Skeletal muscle satellite cell (primary cell): ENCODE results near the gene GNB5.
A peak's percentile ranks its signal among the peaks of the same experiment; 100 is the strongest.
"Not testable (repeated sequence)": the region's sequence is repeated elsewhere in the genome, so short reads cannot be mapped to it uniquely, and the experiment has no call there.

ENCODE experiments used
- H3K27me3 ChIP-seq: 2 replicates; pipeline ENCODE4 v1.7.0; 2013; ENCODE audit warnings: low read length; ENCODE audit not compliant: control insufficient read depth, insufficient read depth
- H3K36me3 ChIP-seq: 2 replicates; pipeline ENCODE4 v1.7.0; 2013; ENCODE audit warnings: mild to moderate bottlenecking, control low read depth, low read length; ENCODE audit not compliant: insufficient read depth
- H3K4me1 ChIP-seq: 2 replicates; pipeline ENCODE4 v1.7.0; 2013; ENCODE audit warnings: low read length; ENCODE audit not compliant: control insufficient read depth, insufficient read depth
- H3K4me2 ChIP-seq: 2 replicates; pipeline ENCODE4 v1.7.0; 2013; ENCODE audit warnings: mild to moderate bottlenecking, low read length
- H3K4me3 ChIP-seq: 2 replicates; pipeline ENCODE4 v1.7.0; 2013; ENCODE audit warnings: low read length
- H3K9ac ChIP-seq: 2 replicates; pipeline ENCODE4 v1.7.0; 2013; ENCODE audit warnings: mild to moderate bottlenecking, low read depth, low read length, moderate library complexity
- H3K9me3 ChIP-seq: replicated peaks from 2 replicates; pipeline ENCODE4 v1.7.0; 2013; ENCODE audit warnings: mild to moderate bottlenecking, control low read depth, low read length

The GNB5 gene

DNA sequence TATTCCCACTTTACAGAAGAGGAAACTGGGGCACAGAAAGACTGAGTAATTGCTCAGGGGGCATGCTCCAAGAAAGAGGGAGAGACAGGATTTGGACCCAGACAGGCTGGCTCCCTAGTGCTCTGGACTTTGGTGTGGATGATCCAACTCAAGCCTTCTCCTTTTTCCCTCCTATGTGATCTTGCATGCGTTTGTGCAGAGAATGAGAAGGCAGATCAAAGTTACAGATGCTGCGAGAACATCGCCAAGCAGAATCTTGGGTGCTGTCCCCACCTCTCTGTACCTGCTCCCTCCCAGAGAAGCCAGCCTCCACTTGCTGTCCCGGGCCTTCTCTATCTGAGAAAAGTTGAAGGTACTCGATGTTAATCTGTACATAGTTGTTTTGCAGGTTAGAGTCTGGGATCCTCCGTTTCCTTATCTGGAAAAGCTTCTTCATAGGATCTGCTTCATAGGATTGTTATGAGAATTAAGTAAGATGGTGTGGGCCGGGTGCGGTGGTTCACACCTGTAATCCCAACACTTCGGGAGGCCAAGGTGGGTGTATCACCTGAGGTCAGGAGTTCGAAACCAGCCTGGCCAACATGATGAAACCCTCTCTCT, 10.2 kb downstream of the GNB5 start:
- Histone ChIP-seq H3K4me3 (no peak overlapping the region), H3K36me3 (no peaks in the 10 kb centered on the region), H3K9ac (no peak overlapping the region), H3K4me2 (peak overlapping the region; percentile 84), H3K4me1 (peaks cover 5% of the 10 kb centered on the region), H3K9me3 (no peaks in the 10 kb centered on the region), H3K27me3 (no peaks in the 10 kb centered on the region)

DNA sequence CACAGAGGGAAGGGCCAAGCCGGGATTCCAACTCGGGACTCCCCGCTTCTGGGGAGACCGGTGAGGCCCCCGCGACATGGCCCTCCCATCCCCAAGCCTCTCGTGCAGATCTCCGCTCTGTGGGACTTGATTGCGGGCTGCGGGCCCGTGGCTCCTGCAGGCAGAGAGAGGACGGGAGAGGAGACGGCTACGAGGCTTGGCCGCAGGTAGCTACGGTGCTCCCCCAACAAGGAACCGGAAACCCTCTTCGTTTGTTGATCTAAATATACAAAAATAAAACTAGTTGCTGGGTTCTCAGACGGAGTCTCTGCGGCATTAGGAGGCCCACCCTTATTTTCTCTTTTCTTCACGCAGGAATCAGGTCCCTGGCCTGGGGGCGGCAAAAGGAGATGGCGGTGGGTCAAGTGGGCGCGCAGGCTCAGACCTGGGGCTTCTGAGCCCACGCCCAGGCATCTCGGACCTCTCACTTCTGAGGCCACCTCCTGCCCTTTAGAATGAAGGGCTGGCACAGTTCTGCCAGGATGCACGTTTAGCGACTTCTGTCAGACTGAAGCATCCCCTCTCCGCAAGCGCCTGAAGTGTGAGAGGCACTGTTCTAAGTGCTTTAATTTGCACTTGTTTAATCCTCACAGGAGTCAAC, 10.9 kb downstream of the GNB5 start:
- peak overlapping the region; percentile 95 for H3K4me3 ChIP-seq
- H3K27me3 ChIP-seq = no peaks in the 10 kb centered on the region

DNA sequence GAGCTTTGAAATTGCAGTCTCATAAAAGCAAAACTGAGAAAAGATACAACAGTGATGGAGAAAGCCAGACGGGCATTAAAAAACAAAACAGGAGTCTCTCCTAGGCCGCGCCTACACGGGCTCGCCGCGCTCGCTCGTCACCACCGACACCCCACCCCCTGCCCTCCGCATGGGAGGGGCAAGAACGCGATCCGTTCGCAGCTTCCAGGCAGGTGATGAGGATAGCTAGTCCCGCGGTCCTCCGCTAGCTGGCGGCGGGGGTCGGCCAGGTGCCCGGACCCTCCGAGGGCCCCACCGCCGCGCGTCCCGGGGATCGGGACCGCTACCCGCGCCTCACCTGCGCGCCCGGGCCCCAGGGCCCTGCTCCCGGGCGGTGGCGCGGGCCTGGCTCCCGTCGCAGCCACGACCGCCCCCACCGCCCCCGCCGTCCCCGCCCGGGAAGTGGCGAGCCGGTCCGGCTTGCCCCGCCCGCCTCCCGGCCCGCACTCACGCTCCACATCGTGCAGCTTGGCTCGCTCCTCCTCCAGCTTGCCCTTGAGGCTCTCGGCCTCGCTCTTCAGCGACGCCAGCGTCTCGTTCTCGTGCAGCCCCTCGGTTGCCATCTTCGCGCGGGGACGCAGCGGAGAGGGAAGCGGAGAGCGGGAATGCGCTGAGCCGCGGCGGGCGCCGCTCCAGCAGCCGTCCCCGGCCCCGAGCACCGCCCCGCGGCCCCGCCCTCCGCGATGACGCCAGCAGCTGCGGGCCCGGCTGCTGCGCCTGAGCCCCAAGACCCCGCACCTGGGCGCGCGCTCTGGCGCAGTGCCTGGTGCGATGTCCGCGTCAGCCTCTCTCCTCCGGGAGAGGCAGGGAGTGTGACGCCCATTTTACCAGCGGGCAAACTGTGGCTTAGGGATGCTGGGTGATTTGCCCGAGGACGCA, 11.7 kb downstream of the GNB5 start:
- Histone ChIP-seq H3K9ac (peak overlapping the region; percentile 81), H3K4me3 (peak overlapping the region; percentile 95), H3K4me2 (peak overlapping the region; percentile 84), H3K27me3 (no peaks in the 10 kb centered on the region), H3K36me3 (no peaks in the 10 kb centered on the region), H3K9me3 (no peaks in the 10 kb centered on the region), H3K4me1 (peaks cover 5% of the 10 kb centered on the region)

More for the DNA sequence above, 10.9 kb downstream of the GNB5 start:
- peak overlapping the region; percentile 84 for H3K4me2 ChIP-seq
- H3K36me3 ChIP-seq = no peaks in the 10 kb centered on the region
- peak overlapping the region; percentile 81 for H3K9ac ChIP-seq
- H3K9me3 ChIP-seq = no peaks in the 10 kb centered on the region
- H3K4me1 ChIP-seq = peaks cover 5% of the 10 kb centered on the region

DNA sequence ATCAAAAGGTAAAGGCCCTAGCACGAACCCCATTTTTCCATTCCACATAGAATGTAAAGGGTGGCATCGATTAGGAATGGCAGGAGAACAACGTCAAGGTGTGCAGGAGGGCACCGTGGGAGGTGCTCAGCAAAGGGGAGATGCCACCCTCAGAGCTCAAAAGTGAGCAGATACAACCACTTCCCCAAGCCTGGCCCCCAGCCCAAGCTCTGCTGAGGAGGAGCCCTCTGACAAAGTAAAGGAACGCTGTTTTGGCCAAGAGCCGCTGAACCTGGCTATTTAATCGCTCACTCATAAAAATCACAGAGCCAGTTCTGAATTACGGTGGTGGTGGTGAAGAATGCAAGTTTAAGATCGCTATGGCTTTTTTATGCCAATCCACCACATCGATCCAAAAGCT, 12.4 kb downstream of the GNB5 start:
- Histone ChIP-seq H3K9ac (peak overlapping the region; percentile 81), H3K27me3 (no peaks in the 10 kb centered on the region), H3K4me2 (peak overlapping the region; percentile 84), H3K9me3 (no peaks in the 10 kb centered on the region), H3K4me3 (peak overlapping the region; percentile 95), H3K36me3 (no peaks in the 10 kb centered on the region), H3K4me1 (peaks cover 5% of the 10 kb centered on the region)

DNA sequence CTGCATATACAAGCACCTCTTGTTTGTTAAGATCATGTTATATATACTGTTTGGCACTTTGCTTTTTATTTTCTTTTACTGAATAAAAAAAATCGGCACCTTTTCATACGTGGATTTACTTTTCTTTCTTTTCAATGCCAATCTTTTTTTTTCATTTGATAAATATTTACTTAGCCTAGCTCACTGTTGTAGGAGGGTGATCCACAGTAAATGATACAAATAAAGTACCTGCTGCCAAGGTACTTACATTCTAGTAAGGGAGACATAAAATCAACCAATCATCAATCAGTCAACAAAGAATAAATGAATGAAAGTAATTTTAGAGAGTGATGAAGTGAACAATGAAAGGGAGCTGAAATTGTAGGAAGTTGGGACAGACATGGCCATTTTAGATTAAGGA, 18.3 kb downstream of the GNB5 start:
- Histone ChIP-seq H3K27me3 (no peaks in the 10 kb centered on the region), H3K4me2 (no peak overlapping the region), H3K9ac (no peak overlapping the region), H3K9me3 (no peaks in the 10 kb centered on the region), H3K4me1 (no peaks in the 10 kb centered on the region), H3K36me3 (no peaks in the 10 kb centered on the region), H3K4me3 (no peak overlapping the region)

DNA sequence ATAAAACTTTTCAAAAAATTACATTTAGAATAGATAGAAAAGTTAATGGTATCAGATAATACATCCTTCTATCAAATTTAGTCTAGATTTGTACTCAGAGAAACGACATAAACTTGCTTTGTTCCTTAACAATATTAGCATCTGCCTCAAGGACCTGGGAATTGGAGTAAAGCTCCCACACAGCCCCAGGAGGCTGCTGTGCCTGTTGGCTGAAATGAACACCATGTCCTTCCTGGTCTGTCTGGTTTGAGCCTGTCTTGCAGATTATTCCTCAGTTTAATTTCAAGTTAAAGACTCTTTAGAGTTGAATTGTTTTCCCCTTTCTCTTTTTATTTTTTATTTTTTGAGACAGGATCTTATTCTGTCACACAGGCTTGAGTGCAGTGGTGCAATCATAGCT, 19.4 kb downstream of the GNB5 start:
- Histone ChIP-seq H3K36me3 (no peaks in the 10 kb centered on the region), H3K9me3 (no peaks in the 10 kb centered on the region), H3K9ac (no peak overlapping the region), H3K4me2 (no peak overlapping the region), H3K4me3 (no peak overlapping the region), H3K27me3 (no peaks in the 10 kb centered on the region), H3K4me1 (no peaks in the 10 kb centered on the region)

DNA sequence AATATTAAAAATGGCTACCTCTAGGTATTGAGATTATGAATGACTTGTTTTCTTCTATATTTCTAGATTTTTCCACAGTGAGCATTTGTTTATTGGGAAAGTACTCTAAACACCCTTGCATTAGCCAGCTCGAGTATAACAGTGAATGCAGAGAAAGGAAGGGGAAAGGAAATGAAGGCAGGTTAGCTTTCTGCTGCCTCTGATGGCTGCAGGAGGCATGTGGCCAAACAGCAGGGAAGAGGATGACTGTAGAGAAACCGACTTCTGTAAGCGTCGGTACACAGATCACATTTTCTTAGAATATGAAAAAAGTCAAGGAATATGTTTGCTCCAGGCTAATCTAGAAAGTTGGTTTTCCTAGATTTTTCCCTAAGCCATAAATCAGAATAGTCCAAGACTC, 19.8 kb downstream of the GNB5 start:
- no peaks in the 10 kb centered on the region for H3K9me3 ChIP-seq
- H3K4me3 ChIP-seq = no peak overlapping the region
- H3K4me2 ChIP-seq = no peak overlapping the region
- H3K4me1 ChIP-seq = no peaks in the 10 kb centered on the region
- no peaks in the 10 kb centered on the region for H3K36me3 ChIP-seq
- no peaks in the 10 kb centered on the region for H3K27me3 ChIP-seq
- H3K9ac ChIP-seq = no peak overlapping the region

DNA sequence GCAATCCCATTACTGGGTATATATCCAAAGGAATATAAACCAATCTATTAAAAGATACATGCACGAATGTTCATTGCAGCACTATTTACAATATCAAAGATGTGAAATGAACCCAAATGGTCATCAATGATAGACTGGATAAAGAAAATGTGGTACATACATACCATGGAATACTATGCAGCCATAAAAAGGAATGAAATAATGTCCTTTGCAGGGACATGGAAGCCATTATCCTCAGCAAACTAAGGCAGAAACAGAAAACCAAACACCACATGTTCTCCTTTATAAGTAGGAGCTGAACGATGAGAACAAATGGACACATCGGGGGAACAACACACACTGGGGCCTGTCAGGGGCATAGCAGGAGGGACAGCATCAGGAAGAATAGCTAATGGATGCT, 21.0 kb downstream of the GNB5 start:
- not testable (repeated sequence) for H3K9me3 ChIP-seq, H3K27me3 ChIP-seq, H3K36me3 ChIP-seq, H3K4me1 ChIP-seq, H3K4me2 ChIP-seq, H3K9ac ChIP-seq, H3K4me3 ChIP-seq

DNA sequence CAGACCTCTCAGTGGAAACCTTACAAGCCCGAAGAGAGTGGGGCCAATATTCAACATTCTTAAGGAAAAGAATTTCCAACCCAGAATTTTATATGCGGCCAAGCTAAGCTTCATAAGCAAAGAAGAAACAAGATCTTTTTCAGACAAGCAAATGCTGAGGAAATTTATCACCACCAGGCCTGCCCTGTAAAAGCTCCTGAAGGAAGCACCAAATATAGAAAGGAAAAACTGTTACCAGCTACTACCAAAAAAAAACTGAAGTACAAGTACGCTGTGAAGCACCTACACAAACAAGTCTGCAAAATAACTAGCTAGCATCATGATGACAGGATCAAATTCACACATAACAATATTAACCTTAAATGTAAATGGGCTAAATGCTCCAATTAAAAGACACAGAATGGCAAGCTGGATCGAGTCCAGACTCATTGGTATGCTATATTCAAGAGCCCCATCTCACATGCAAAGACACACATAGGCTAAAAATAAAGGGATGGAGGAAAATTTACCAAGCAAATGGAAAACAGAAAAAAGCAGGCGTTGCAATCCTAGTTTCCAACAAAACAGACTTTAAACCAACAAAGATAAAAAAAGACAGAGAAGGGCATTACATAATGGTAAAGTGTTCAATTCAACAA, 25.6 kb downstream of the GNB5 start:
- not testable (repeated sequence) for H3K4me3 ChIP-seq, H3K4me2 ChIP-seq, H3K27me3 ChIP-seq, H3K9me3 ChIP-seq, H3K9ac ChIP-seq, H3K36me3 ChIP-seq
- H3K4me1 ChIP-seq = peaks cover 14% of the 10 kb centered on the region

DNA sequence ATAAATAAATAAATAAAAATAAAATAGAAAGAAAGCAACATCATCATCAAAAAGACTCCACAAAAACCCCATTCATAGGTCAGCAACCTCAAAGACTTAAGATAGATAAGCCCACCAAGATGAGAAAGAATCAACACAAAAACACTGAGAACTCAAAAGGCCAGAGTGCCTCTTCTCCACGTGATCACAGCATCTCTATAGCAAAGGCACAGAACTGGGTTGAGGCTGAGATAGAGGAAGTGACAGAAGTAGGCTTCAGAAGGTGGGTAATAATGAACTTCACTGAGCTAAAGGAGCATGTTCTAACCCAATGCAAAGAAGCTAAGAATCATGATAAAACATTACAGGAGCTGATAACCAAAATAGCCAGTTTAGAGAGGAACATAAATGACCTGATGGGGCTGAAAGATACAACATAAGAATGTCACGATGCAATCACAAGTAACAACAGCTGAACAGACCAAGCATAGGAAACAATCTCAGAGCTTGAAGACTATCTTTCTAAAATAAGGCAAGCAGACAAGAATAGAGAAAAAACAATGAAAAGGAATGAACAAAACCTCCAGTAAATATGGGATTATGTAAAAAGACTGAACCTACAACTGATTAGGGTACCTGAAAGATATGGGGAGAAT, 26.4 kb downstream of the GNB5 start:
- peaks cover 4% of the 10 kb centered on the region for H3K36me3 ChIP-seq
- H3K4me1 ChIP-seq = peaks cover 14% of the 10 kb centered on the region
- H3K9ac ChIP-seq = no peak overlapping the region
- no peaks in the 10 kb centered on the region for H3K9me3 ChIP-seq
- H3K27me3 ChIP-seq = no peaks in the 10 kb centered on the region
- no peak overlapping the region for H3K4me3 ChIP-seq
- H3K4me2 ChIP-seq = no peak overlapping the region
